ENCODE data around the gene LDB2. TPM values are rescaled to one million over a fixed set of nuclear protein-coding genes. Genes with fewer than 3 reads are reported as not detected.

The LDB2 gene
- polyA plus RNA-seq, 2 of the 4 experiments (the other 2 are of a cell fraction): not detected

- TF ChIP-seq CTCF (IDR thresholded peaks at IDR 0.05): no peak
- TF ChIP-seq HOXA7 (CRISPR knock-in tag; IDR thresholded peaks at IDR 0.05): no peak
- no peak for TF ChIP-seq CHD4 (IDR thresholded peaks at IDR 0.05; ENCODE audit: borderline replicate concordance)
Observed at GRCh38 chr4:16900325-16900724, 1.9 kb upstream of the LDB2 start (continued).

- Histone ChIP-seq H3K4me1 (no peaks in the 10 kb centered on the region), H3K4me2 (no peak overlapping the region), H3K4me3 (no peak overlapping the region), H3K9me3 (no peaks in the 10 kb centered on the region), H3K27ac (no peak overlapping the region)
- DNase-seq (ENCODE audit: low read depth in 1 of 2, low spot score in 1 of 2) (no peak), FAIRE-seq (no peak), ATAC-seq (no peak)
- no peak for TF ChIP-seq CTCF (IDR thresholded peaks at IDR 0.05)
- no peak for TF ChIP-seq EHF (CRISPR knock-in tag; IDR thresholded peaks at IDR 0.05)
- no peak for TF ChIP-seq FOXS1 (CRISPR knock-in tag; IDR thresholded peaks at IDR 0.05)
- no peak for TF ChIP-seq MAFK (IDR thresholded peaks at IDR 0.05; ENCODE audit: partially characterized antibody)
- no peak for TF ChIP-seq RAD21 (conservative IDR thresholded peaks at IDR 0.05 in 1 of 2, IDR thresholded peaks at IDR 0.05 in 1 of 2)
- TF ChIP-seq EP300 (IDR thresholded peaks at IDR 0.05): no peak
- TF ChIP-seq CHD2 (IDR thresholded peaks at IDR 0.05; ENCODE audit: low read length, partially characterized antibody): no peak
- TF ChIP-seq ZFP36 (IDR thresholded peaks at IDR 0.05; ENCODE audit: borderline replicate concordance, partially characterized antibody): no peak
- no peak for TF ChIP-seq CBX8 (IDR thresholded peaks at IDR 0.05)
- no peak for TF ChIP-seq HMGXB4 (CRISPR knock-in tag; IDR thresholded peaks at IDR 0.05; ENCODE audit: borderline replicate concordance)
- no peak for TF ChIP-seq POLR2A (IDR thresholded peaks at IDR 0.05; ENCODE audit: low read length)
- TF ChIP-seq HOXB13 (CRISPR knock-in tag; IDR thresholded peaks at IDR 0.05; ENCODE audit: low read depth): no peak
- no peak for TF ChIP-seq PHF8 (IDR thresholded peaks at IDR 0.05; ENCODE audit: borderline replicate concordance, low read depth)
- no peak for TF ChIP-seq NFE2L2 (conservative IDR thresholded peaks at IDR 0.05; ENCODE audit: low read length)
- no peak for TF ChIP-seq BCL3 (IDR thresholded peaks at IDR 0.05)
- TF ChIP-seq HDAC2 (IDR thresholded peaks at IDR 0.05): no peak
- TF ChIP-seq USF2 (IDR thresholded peaks at IDR 0.05): no peak
- TF ChIP-seq TP53 (CRISPR knock-in tag; IDR thresholded peaks at IDR 0.05): no peak
- WGBS (ENCODE audit: missing lambda C conversion rate): 4% methylated on average over 7 of the region's 7 CpGs
- CTCF ChIA-PET: no interaction called here
- POLR2A ChIA-PET: no interaction called here
Observed at GRCh38 chr4:16896881-16897750, 1.3 kb downstream of the LDB2 start.

Measured in A549 (cell line).